Nephron (organoid): ENCODE data around the gene IRS1.

Source experiments
- H3K27ac Mint-ChIP-seq, 3 experiments: 2 replicates each; pipeline ENCODE4 v1.8.0; 2020; ENCODE audit warnings: mixed read lengths in 3 of 3, mild to moderate bottlenecking in 2 of 3, moderate library complexity in 1 of 3
- H3K27me3 Mint-ChIP-seq: 2 replicates; pipeline ENCODE4 v1.8.0; 2021; ENCODE audit warnings: low read depth, mild to moderate bottlenecking, moderate library complexity, mixed read lengths
- H3K36me3 Mint-ChIP-seq: 2 replicates; pipeline ENCODE4 v1.8.0; 2020; ENCODE audit warnings: low read depth, mixed read lengths
- H3K4me1 Mint-ChIP-seq: 2 replicates; pipeline ENCODE4 v1.8.0; 2020; ENCODE audit warnings: mixed read lengths
- H3K4me3 Mint-ChIP-seq, 3 experiments: 2 replicates each; pipeline ENCODE4 v1.8.0; 2020; ENCODE audit warnings: mild to moderate bottlenecking in 3 of 3, mixed read lengths in 3 of 3, moderate library complexity in 2 of 3
- H3K9me3 Mint-ChIP-seq: 2 replicates; pipeline ENCODE4 v1.8.0; 2020; ENCODE audit warnings: mixed read lengths
- TF ChIP-seq, protein P1 (sequence below), 3 experiments: fragments of 200-600 bp; sonication (generic); IDR thresholded peaks; one replicate each; pipeline ENCODE4 v1.5.0; 2021; ENCODE audit warnings: antibody characterized with exemption in 3 of 3; ENCODE audit not compliant: unreplicated experiment in 3 of 3

Gene IRS1

DNA sequence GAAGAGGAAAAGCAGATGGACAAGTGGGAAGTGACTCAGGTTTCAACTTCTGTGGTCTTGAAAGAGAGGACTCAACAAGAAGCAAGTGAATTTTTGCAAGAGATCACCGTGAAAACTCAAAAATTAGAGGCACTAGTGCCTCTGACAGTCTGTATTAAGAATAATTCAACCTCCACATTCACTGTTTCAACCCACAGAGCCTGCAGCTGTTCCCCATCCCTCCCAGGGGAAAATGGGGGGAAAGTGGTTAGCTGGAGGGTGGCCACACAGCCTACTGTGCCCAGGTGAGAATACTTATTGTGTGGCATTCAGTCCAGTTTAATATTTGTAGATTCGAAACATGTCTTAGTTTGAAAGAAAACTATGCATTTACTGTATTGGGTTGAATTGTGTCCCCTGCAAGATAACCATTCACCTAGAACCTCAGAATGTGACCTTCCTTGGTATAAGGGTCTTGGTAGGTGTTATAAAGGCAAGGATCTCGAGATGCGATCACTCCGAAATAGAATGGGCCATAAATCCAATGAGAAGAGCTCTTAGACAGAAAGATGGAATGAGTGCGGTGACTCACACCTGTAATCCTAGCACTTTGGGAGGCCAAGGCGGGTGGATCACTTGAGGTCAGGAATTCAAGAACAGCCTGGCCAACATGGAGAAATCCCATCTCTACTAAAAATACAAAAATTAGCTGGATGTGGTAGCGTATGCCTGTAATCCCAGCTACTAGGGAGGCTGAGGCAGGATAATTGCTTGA, 94.3 kb downstream of the IRS1 start:
- H3K9me3 Mint-ChIP-seq = no peaks in the 10 kb centered on the region
- H3K4me3 Mint-ChIP-seq = no peak overlapping the region
- no peak overlapping the region for H3K27ac Mint-ChIP-seq
- H3K27me3 Mint-ChIP-seq = no peaks in the 10 kb centered on the region
- H3K36me3 Mint-ChIP-seq = no peaks in the 10 kb centered on the region
- peaks cover 26% of the 10 kb centered on the region for H3K4me1 Mint-ChIP-seq
- TF ChIP-seq, protein P1, sequence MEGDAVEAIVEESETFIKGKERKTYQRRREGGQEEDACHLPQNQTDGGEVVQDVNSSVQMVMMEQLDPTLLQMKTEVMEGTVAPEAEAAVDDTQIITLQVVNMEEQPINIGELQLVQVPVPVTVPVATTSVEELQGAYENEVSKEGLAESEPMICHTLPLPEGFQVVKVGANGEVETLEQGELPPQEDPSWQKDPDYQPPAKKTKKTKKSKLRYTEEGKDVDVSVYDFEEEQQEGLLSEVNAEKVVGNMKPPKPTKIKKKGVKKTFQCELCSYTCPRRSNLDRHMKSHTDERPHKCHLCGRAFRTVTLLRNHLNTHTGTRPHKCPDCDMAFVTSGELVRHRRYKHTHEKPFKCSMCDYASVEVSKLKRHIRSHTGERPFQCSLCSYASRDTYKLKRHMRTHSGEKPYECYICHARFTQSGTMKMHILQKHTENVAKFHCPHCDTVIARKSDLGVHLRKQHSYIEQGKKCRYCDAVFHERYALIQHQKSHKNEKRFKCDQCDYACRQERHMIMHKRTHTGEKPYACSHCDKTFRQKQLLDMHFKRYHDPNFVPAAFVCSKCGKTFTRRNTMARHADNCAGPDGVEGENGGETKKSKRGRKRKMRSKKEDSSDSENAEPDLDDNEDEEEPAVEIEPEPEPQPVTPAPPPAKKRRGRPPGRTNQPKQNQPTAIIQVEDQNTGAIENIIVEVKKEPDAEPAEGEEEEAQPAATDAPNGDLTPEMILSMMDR (IDR thresholded peaks at IDR 0.05; ENCODE audit: unreplicated experiment in 3 of 3) = no peak

DNA sequence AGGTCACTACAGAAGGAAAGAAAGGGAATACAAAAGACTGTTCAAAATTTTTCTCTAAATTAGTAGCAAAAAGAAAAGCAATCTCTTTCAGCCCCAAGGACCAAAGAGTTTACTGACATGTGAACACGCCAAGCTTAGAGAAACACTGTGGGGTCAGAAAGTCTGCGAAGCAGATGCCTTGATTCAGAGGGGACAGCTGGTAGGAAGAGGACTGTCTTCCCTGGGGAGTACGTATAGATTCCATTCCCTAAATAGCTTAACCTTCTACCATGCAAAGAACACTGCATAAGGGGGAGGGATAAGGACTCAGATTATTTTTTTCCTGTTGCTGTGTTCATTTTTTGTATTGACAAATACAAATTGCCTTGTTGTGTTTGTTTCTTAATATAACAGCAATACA, 96.1 kb downstream of the IRS1 start:
- peak overlapping the region in 1 of 3 experiments; percentile 25 for H3K4me3 Mint-ChIP-seq
- TF ChIP-seq, protein P1 (IDR thresholded peaks at IDR 0.05; ENCODE audit: unreplicated experiment in 3 of 3) = no peak
- H3K27ac Mint-ChIP-seq = peak overlapping the region; percentile 34 to 57 (median 53)
- H3K4me1 Mint-ChIP-seq = peaks cover 39% of the 10 kb centered on the region
- no peaks in the 10 kb centered on the region for H3K36me3 Mint-ChIP-seq
- peaks cover 5% of the 10 kb centered on the region for H3K27me3 Mint-ChIP-seq
- H3K9me3 Mint-ChIP-seq = no peaks in the 10 kb centered on the region

DNA sequence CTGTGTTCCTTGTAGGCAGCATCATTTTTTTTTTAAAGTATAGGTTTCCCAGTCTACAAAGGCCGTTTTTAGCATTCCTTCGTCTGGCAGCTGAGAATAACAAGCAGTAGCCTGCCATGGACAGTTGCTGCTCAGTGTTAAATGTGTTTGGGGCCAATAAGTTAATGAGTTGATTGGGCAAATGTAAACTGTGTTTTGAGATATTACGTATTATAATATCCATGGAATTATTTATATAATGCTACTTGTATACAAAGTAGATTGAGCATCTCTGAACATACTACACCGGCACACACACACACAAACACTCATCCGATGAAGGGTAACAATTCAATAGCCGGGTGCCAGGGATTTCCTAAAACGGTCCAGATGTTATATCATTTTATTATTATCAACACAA, 97.2 kb downstream of the IRS1 start:
- no peaks in the 10 kb centered on the region for H3K9me3 Mint-ChIP-seq
- H3K4me3 Mint-ChIP-seq = peak overlapping the region in 1 of 3 experiments; percentile 8
- H3K4me1 Mint-ChIP-seq = peaks cover 39% of the 10 kb centered on the region
- TF ChIP-seq, protein P1 (IDR thresholded peaks at IDR 0.05; ENCODE audit: unreplicated experiment in 3 of 3) = no peak
- no peaks in the 10 kb centered on the region for H3K36me3 Mint-ChIP-seq
- H3K27ac Mint-ChIP-seq = peak overlapping the region in 1 of 3 experiments; percentile 33
- peaks cover 5% of the 10 kb centered on the region for H3K27me3 Mint-ChIP-seq

DNA sequence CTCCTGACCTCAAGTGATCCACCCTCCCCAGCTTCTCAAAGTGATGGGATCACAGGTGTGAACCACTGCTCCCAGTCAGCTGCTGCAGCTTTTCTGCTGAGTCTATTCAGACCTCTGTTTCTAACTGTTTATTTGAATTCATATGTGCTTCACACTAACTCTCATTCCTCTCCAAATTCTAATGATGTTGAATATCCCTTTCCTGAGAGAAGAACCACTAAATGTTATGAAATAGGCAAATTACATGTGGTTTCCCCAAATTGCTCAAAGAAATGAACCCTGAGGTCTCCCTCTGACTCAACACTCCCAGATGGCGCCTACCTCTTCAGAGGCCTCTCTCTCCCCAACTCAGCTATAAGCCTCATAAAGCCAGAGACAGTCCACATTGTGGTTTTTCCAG, 98.6 kb downstream of the IRS1 start:
- Mint-ChIP-seq H3K27me3 (peaks cover 5% of the 10 kb centered on the region), H3K4me1 (peaks cover 39% of the 10 kb centered on the region), H3K27ac (peak overlapping the region in 2 of 3 experiments; percentile 21 to 59), H3K9me3 (no peaks in the 10 kb centered on the region), H3K36me3 (no peaks in the 10 kb centered on the region), H3K4me3 (peak overlapping the region in 1 of 3 experiments; percentile 12)
- TF ChIP-seq, protein P1 (IDR thresholded peaks at IDR 0.05; ENCODE audit: unreplicated experiment in 3 of 3) = no peak

DNA sequence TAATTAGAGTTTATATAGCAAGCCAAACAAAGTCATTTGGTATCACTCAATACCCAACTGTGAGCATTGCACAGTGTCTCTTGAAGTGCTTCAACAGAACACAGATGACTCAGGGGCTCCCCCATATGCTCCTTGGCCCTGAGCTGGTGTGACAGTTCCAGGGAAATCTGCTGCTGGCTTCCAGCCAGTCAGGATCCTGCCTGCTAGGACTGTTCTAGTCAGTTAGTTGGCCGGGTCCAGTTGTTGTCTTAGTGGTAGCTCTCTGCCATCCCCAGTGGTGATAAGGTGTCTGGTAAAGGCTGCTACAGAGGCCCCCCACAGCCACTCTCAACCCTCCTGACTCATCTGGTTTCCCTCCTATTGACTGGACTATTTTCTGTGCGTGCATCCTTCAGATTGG, 100.3 kb downstream of the IRS1 start:
- Mint-ChIP-seq H3K27me3 (peaks cover 5% of the 10 kb centered on the region), H3K36me3 (no peaks in the 10 kb centered on the region), H3K27ac (peak overlapping the region in 1 of 3 experiments; percentile 46), H3K9me3 (no peaks in the 10 kb centered on the region), H3K4me3 (no peak overlapping the region), H3K4me1 (peaks cover 47% of the 10 kb centered on the region)
- TF ChIP-seq, protein P1 (IDR thresholded peaks at IDR 0.05; ENCODE audit: unreplicated experiment in 3 of 3) = no peak

DNA sequence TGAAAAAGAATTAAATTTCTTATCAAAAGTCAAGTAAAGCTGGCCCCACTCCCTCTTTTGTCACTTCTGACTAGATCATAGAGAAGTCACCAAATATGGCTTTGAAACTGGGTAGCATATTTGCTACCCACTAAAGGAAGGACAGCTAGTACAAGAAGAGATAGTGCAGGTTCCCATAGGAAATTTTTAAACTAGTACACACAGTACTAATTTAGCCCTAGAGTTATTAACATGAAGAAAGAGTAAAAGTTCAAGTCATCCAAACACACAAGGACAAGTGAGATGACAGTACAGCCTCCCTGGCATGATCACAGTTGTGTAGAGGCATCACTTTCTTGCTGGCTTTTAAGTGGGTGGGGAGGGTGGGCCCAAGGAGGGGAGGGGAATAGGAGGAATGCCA, 100.9 kb downstream of the IRS1 start:
- no peaks in the 10 kb centered on the region for H3K9me3 Mint-ChIP-seq
- peaks cover 5% of the 10 kb centered on the region for H3K27me3 Mint-ChIP-seq
- no peak overlapping the region for H3K27ac Mint-ChIP-seq
- TF ChIP-seq, protein P1 (IDR thresholded peaks at IDR 0.05; ENCODE audit: unreplicated experiment in 3 of 3) = no peak
- H3K36me3 Mint-ChIP-seq = no peaks in the 10 kb centered on the region
- H3K4me3 Mint-ChIP-seq = no peak overlapping the region
- peaks cover 51% of the 10 kb centered on the region for H3K4me1 Mint-ChIP-seq
